Stimulated activated CD4-positive, alpha-beta T cell treated with anti-CD3 and anti-CD28 coated beads, Interleukin-4, amount 100 ng/mL, for 48 hours (primary cell): Measurements from ENCODE around the gene B4GALNT3.

ENCODE experiments used
- DNase-seq, 2 donors: peaks; one replicate each; pipeline ENCODE4 v3.0.0-alpha.2; 2020; ENCODE audit warnings: low read depth in 2 of 2

The B4GALNT3 gene

GRCh38 chr12:559208-559905 is 99.6 kb downstream of the B4GALNT3 start:
- DNase-seq: no peak

DNA sequence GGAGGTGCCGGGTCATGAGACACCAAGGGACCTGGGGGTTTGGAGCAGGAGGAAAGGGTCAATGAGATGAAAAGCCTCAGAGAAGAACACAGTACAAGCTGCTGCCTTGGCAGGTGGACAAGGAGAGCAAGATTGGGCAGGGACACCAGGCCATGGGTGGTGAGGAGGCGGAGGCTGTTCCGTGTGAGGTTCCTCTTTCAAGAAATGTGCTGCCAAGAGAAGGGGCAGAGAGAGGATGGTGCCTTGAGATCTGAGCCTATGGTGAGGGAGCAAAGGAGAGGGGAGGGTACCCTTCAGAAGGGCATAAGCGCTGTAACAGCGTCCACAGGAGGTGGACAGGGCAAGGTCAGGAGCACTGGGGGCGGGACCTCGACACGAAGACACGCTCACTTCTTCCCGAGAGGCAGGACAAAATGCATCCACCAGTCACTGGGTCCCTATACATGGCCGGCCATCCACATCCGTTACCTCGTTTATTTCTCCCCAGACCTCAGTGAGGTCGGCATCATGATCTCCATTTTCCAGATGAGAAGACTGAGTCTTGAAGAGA is 100.2 kb downstream of the B4GALNT3 start:
- DNase-seq: no peak

GRCh38 chr12:560691-561390 is 101.1 kb downstream of the B4GALNT3 start:
- DNase-seq: no peak

DNA sequence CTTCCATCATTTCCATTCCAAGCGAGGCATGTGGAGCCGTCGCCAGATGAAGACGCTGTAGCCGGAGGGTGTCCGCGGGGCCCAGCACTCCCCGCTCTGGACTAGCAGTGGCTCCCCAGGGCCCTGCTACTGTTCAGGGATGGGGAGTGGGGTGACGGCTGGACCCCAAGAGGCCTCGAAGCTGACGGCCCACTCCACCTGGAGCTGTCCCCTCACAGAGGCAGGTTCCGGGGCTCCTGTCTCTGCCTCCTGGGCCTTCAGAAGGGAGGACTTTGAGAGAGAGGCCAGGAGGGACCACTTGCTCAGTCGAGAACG is 101.6 kb downstream of the B4GALNT3 start:
- DNase-seq: no peak

DNA sequence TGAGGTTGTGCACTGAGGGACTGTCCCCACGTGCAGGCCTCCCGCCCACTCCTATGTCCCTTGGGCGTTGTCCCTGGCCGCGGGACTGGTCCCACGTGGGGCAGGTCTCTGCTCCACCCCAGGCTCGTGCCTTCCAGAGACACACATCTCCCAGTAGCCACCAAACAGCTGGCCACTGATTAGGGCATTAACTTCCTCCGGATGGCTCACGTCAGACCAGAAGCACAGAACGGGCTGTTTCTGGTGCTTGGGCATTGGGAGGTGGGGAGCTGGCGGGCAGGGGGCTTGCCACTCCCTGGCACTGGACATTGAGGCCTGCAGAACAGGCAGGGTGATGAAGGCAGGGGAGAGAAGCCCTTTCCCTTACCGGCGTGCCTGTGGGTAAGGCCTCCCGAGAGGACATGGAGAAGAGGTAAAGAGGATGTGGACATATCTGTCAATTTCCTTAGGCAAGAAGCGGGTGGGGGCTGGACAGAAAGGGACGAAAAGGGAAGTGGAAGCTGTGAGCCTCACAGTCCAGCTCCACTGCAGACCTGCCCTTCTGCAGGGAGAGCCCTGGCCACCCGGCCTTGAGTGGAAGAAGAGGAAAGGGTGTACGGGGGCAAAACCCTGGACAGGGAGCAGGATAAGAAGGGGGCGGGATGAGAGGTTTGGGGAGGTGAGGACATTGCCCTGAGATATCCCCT is 102.3 kb downstream of the B4GALNT3 start:
- DNase-seq: no peak

DNA sequence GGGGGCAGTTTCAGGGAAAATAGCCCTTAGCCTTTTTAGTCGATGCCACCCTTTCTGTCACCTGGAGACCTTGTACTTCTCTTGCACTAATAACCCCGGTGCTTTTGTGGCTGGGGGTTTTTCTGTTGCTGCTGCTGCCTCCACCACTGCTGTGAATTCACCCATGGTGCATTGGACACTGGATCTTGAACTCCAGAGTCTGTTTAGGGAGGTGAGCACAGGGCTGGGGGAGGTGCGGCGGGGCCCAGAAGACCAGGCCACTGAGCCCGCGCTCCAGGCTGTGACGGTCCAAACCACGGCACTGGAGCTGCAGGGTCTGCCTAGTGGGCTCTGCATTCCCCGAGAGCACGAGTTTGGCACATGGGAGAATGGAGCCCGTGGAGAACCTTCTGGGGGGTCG is 102.9 kb downstream of the B4GALNT3 start:
- no peak for DNase-seq

DNA sequence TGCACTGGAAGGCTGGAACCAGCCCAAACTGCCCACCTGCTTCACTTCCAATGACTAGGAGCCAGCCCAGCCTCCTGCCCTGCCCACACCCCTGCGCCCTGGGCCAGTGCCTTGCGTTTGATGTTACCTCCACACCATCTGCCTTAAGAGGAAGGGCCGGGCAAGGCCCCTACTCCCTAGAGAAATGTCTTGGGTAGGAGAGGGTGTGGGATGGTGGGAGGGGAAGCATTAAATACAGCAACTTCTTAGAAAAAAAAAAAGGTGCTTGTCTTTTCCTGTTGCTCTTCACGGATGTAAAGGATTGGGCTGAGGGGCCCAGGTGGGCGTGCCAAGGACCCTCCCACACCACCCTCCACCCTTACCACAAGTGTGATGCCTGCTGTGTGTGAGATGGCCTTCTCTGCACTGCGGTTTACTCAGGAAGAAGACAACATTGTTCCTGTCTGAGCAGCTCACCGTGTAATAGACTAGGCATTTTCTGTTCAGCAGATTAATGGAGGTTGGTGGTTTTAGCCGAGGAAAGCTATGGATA is 103.6 kb downstream of the B4GALNT3 start:
- no peak for DNase-seq

DNA sequence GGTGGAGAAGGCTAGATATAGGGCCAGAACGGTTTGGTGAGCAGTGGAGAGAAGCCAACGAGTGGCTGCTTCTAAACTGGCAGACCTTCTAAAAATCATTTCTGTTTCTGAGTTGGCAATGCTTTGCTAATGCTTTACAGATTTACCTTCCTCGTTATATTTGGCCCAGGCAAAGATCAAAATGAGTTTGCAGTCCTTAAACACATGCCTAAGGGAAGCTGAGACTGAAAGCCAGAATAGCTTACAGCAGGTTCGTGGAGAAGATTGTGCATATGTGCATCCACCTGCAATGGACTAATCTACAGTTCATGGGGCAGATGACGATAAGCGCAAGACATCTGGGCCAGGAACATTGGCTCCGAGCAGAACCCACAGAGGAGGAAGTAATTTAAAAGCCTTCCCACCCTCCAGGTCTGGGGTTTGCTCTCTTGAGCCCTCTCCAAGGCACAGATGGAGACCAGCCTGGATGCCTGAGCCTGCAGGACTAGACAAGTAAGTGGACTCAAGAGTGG is 104.1 kb downstream of the B4GALNT3 start:
- no peak for DNase-seq

DNA sequence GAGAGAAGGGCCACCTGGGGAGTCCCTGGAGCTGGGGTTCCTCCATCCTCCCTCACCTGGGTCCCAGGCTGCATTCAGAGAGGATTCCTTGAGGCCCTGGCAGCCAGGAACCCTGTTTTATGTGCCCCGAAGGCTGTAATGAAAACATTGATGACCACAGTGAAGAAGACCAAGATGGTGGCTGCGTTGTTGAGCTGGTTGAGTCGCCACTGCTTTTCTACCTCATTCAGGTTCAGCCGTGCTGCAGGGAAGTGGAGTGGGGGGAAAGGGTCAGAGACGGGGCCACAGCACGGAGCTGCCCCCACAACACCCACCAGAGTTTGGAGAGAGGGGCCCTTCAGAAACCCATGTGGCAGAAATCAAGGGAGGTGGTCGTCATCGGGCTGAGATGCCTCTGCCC is 105.4 kb downstream of the B4GALNT3 start:
- DNase-seq: no peak

GRCh38 chr12:565589-566105 is 105.9 kb downstream of the B4GALNT3 start:
- no peak for DNase-seq

- DNase-seq: no peak
Measured at GRCh38 chr12:568486-568885, 108.7 kb downstream of the B4GALNT3 start.

GRCh38 chr12:569091-569676 is 109.4 kb downstream of the B4GALNT3 start:
- no peak for DNase-seq

GRCh38 chr12:569803-570434 is 110.2 kb downstream of the B4GALNT3 start:
- DNase-seq: peak; percentile 85 to 91

- no peak for DNase-seq
Measured at GRCh38 chr12:570435-570920, 110.7 kb downstream of the B4GALNT3 start.

GRCh38 chr12:570921-571794 is 111.4 kb downstream of the B4GALNT3 start:
- no peak for DNase-seq

DNA sequence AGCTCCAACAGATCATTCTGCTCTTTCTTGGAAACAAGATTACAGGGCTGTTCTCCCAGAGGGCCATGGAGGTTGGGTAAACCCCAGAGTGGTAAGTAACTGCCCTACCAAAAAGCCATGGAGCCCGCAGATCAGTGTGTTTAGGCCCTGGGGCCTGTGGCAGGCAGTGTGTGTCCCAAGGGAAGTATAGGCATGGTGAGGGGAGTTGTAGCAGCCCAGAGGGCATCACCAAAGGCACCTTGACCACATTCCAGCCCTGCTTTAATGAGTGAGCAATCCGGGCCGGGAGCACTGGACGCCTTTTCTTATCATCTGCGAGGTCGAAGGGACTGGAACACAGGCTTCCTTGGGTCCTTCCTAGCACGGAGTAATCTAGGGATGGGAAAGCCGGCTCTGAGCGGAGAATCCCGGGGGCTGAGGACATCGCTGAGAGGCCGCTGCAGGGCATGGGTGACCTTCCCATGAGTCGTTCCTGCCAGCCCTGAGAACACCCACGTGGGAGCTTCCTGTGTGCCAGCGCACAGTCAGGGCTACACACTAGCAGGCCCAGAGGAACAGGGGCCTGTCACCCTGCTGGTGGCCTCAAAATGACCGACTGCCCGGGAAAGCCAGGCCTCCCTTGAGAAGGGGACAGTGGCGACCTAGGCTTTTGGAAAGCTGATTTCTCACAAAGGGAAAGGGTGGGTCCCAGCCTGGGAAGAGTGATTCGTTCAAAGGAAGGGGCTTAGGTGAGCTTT is 112.2 kb downstream of the B4GALNT3 start:
- no peak for DNase-seq

GRCh38 chr12:572532-572899 is 112.8 kb downstream of the B4GALNT3 start:
- no peak for DNase-seq

GRCh38 chr12:573232-573631 is 113.5 kb downstream of the B4GALNT3 start:
- DNase-seq: no peak

DNA sequence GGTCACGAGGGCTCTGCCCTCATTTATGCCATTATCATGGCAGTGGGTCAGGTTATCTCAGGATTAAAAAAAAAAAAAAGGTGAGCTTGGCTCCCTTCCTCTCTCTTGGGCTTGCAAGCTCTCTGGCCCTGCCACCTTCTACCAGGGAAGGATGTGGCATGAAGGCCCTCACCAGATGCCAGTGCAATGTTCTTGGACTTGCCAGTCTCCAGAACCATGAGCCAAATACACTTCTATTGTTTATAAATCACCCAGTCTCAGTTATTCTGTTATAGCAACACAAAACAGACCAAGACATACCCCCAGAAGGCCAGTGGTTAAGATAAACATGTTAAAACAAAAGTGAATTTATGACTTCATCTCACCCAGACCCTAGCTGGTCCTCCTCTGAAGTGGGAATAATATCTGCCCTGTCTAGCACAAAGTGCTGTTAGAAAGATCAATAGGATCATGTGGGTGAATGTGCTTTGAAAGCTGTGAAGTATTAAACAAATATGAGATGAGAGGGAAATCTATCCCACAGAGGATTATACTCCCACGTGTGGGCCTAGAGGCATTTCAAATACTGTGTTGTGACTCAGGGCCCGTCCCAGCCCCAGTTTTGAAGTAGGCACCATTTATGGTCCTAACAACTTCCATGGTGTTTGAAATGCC is 114.9 kb downstream of the B4GALNT3 start:
- DNase-seq: no peak
